T-helper 17 cell (primary cell): ENCODE results near the gene NEDD8. TPM values are rescaled to one million over a fixed set of nuclear protein-coding genes. Genes with fewer than 3 reads are reported as not detected.
A peak's percentile ranks its signal among the peaks of the same experiment; 100 is the strongest.

ENCODE experiments used
- ATAC-seq: fragments of 150-1000 bp; cut with Tn5 transposase; 2 replicates; pipeline ENCODE4 v1.10.0; 2021; ENCODE audit warnings: mild to moderate bottlenecking, moderate library complexity
- DNase-seq, 3 donors: peaks; one replicate each; pipeline versions ENCODE4 v3.0.0 to v3.0.0-alpha.2; 2020 to 2021
- H3K9me3 ChIP-seq: one replicate; pipeline ENCODE4 v1.7.0; 2013; ENCODE audit warnings: low read length, mild to moderate bottlenecking; ENCODE audit not compliant: control insufficient read depth, poor library complexity, severe bottlenecking
- H3K27ac Mint-ChIP-seq: one replicate; pipeline ENCODE4 v1.8.0; 2022; ENCODE audit warnings: mild to moderate bottlenecking, moderate library complexity, mixed read lengths
- H3K27me3 Mint-ChIP-seq: one replicate; pipeline ENCODE4 v1.8.0; 2022; ENCODE audit warnings: mixed read lengths
- H3K36me3 Mint-ChIP-seq: one replicate; pipeline ENCODE4 v1.8.0; 2022; ENCODE audit warnings: low read depth, mixed read lengths
- H3K4me1 Mint-ChIP-seq: one replicate; pipeline ENCODE4 v1.8.0; 2022; ENCODE audit warnings: mild to moderate bottlenecking, mixed read lengths
- H3K4me3 Mint-ChIP-seq: one replicate; pipeline ENCODE4 v1.8.0; 2022; ENCODE audit warnings: mild to moderate bottlenecking, moderate library complexity, mixed read lengths
- total RNA-seq, 4 donors: library from RNA in 2 of 4; stranded (reverse) in 2 of 4; gene quantifications; one replicate each; pipeline ENCODE4 v1.2.3 and lab custom pipeline; 2022 to 2026

The NEDD8 gene
- total RNA-seq, 2 donors from 2014 or later, result 90.0 to 99.5 TPM

GRCh38 chr14:24186831-24187538 lies 45.2 kb downstream of the NEDD8 start:
- no peak for DNase-seq
- Mint-ChIP-seq H3K36me3 (no peaks in the 10 kb centered on the region), H3K27me3 (no peaks in the 10 kb centered on the region), H3K4me3 (peak overlapping the region; percentile 82), H3K4me1 (peaks cover 24% of the 10 kb centered on the region), H3K27ac (peak overlapping the region; percentile 97)
- H3K9me3 ChIP-seq, result no peaks in the 10 kb centered on the region
- no peak for ATAC-seq

DNA sequence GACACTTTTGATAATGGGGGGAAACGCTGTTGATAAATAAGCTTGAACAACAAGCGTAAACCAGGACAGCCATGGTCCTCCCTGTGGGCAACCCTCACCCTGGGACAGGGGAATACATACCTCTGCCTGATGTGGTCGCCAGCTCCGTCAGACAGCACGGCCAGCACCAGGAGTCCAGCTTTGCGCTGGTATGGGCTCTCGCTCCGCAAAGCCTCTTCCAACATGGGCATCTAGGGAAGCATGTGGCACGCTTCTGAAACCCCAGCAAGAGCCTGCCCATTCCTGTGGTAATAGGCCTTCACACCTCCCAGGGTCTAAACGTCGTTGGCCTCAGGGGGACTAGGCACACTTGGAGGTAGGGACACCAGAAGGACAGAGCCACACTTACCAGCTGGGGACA lies 46.4 kb downstream of the NEDD8 start:
- DNase-seq, result no peak
- Mint-ChIP-seq H3K27me3 (no peaks in the 10 kb centered on the region), H3K4me1 (peaks cover 27% of the 10 kb centered on the region), H3K36me3 (peaks cover 2% of the 10 kb centered on the region), H3K27ac (no peak overlapping the region), H3K4me3 (no peak overlapping the region)
- H3K9me3 ChIP-seq, result no peaks in the 10 kb centered on the region
- no peak for ATAC-seq

- no peak for DNase-seq
- no peak for ATAC-seq
- no peak overlapping the region for H3K4me3 Mint-ChIP-seq
- H3K27ac Mint-ChIP-seq, result no peak overlapping the region
- H3K9me3 ChIP-seq, result no peaks in the 10 kb centered on the region
- H3K36me3 Mint-ChIP-seq, result peaks cover 2% of the 10 kb centered on the region
- H3K27me3 Mint-ChIP-seq, result no peaks in the 10 kb centered on the region
- peaks cover 28% of the 10 kb centered on the region for H3K4me1 Mint-ChIP-seq
Measured at GRCh38 chr14:24185026-24185425, 47.1 kb downstream of the NEDD8 start.

GRCh38 chr14:24184104-24184970 lies 47.8 kb downstream of the NEDD8 start:
- H3K27ac Mint-ChIP-seq, result no peak overlapping the region
- no peak overlapping the region for H3K4me3 Mint-ChIP-seq
- peaks cover 2% of the 10 kb centered on the region for H3K36me3 Mint-ChIP-seq
- DNase-seq (no peak), ATAC-seq (no peak)
- no peaks in the 10 kb centered on the region for H3K27me3 Mint-ChIP-seq
- H3K9me3 ChIP-seq, result no peaks in the 10 kb centered on the region
- H3K4me1 Mint-ChIP-seq, result peaks cover 26% of the 10 kb centered on the region

GRCh38 chr14:24183014-24183481 lies 49.1 kb downstream of the NEDD8 start:
- H3K27ac Mint-ChIP-seq, result peak overlapping the region; percentile 80
- no peaks in the 10 kb centered on the region for H3K27me3 Mint-ChIP-seq
- ATAC-seq (no peak), DNase-seq (no peak)
- H3K4me3 Mint-ChIP-seq, result no peak overlapping the region
- peaks cover 2% of the 10 kb centered on the region for H3K36me3 Mint-ChIP-seq
- H3K4me1 Mint-ChIP-seq, result peaks cover 23% of the 10 kb centered on the region
- H3K9me3 ChIP-seq, result no peaks in the 10 kb centered on the region

DNA sequence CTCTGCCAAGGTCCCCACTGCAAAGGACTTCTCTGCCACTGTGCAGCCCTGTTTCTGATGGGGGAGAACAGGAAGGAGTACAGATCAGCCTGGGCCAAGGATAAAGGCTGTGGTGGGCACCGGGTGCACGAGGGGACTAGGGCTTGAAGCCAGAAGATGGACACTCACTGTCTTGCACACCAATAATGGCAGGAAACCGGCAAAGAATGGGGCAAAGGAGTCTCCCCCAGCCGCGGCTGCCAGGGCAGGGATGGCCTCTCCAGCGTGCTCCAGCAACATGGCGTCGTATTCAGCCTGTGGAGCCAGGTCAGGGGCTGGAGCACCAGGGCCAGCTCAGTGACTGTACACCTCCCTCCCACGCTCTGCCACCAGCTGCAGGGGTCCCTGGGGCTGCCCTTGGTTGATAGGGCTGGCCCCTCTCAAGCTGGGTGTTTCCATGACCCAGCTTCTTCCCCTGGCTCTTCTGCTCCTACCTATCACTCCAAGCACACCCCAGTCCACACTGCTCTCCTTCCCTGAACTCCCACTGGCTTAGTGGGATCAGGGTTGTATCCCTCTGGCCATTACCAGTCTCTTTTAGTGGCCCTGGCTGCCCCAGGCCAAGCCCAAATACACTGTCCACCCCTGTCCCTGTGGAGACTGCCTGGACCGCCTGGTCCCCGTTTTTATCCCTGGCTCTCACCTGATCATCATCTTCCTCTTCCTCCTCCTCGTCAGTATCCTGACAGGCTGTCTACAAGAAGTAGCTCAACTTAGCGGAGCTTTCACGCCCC lies 49.9 kb downstream of the NEDD8 start:
- peak overlapping the region; percentile 80 for H3K27ac Mint-ChIP-seq
- H3K9me3 ChIP-seq, result no peaks in the 10 kb centered on the region
- ATAC-seq, result no peak
- DNase-seq, result no peak
- H3K27me3 Mint-ChIP-seq, result no peaks in the 10 kb centered on the region
- peaks cover 2% of the 10 kb centered on the region for H3K36me3 Mint-ChIP-seq
- H3K4me3 Mint-ChIP-seq, result peak overlapping the region; percentile 12
- H3K4me1 Mint-ChIP-seq, result peaks cover 18% of the 10 kb centered on the region

DNA sequence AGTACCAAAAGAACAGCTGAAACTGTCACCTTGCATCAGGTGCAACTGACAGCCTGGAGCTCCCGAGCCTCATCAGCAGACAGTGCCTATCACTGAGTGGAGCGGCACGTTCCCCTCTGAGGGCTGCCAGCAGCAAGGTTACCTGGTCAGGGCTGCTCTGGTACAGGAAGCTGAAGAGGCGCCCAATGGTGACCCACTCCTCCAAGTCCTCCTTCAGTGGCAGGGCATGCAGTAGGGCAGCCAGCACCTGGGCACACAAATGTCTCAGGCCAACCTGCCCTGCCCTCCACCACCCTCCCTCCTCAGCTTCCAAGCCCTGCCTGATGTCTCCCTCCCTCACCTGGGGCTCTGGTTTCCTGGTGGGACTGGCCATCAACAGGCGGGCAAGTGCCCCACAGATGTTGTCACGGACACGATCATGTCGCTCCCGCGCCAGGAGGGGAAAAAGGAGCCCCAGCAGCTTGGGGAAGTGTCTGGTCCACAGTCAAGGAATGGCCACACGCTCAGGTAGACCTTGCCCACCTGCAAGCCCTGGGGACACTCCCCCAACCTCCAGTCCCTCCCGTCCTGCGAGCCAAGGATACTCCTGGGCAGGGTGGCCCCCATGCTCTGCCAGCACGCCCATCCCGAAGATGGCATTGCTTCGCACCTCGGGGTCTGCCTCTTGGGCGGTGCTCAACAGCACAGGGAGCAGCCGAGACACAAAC lies 50.6 kb downstream of the NEDD8 start:
- no peaks in the 10 kb centered on the region for H3K9me3 ChIP-seq
- peaks cover 14% of the 10 kb centered on the region for H3K4me1 Mint-ChIP-seq
- ATAC-seq (no peak), DNase-seq (no peak)
- H3K27me3 Mint-ChIP-seq, result no peaks in the 10 kb centered on the region
- H3K27ac Mint-ChIP-seq, result peak overlapping the region; percentile 73
- H3K36me3 Mint-ChIP-seq, result peaks cover 2% of the 10 kb centered on the region
- peak overlapping the region; percentile 12 for H3K4me3 Mint-ChIP-seq

GRCh38 chr14:24179961-24180796 lies 52.0 kb downstream of the NEDD8 start:
- DNase-seq, result no peak
- H3K27ac Mint-ChIP-seq, result no peak overlapping the region
- ATAC-seq, result no peak
- H3K9me3 ChIP-seq, result no peaks in the 10 kb centered on the region
- H3K4me1 Mint-ChIP-seq, result peaks cover 14% of the 10 kb centered on the region
- no peaks in the 10 kb centered on the region for H3K27me3 Mint-ChIP-seq
- H3K4me3 Mint-ChIP-seq, result no peak overlapping the region
- peaks cover 2% of the 10 kb centered on the region for H3K36me3 Mint-ChIP-seq

DNA sequence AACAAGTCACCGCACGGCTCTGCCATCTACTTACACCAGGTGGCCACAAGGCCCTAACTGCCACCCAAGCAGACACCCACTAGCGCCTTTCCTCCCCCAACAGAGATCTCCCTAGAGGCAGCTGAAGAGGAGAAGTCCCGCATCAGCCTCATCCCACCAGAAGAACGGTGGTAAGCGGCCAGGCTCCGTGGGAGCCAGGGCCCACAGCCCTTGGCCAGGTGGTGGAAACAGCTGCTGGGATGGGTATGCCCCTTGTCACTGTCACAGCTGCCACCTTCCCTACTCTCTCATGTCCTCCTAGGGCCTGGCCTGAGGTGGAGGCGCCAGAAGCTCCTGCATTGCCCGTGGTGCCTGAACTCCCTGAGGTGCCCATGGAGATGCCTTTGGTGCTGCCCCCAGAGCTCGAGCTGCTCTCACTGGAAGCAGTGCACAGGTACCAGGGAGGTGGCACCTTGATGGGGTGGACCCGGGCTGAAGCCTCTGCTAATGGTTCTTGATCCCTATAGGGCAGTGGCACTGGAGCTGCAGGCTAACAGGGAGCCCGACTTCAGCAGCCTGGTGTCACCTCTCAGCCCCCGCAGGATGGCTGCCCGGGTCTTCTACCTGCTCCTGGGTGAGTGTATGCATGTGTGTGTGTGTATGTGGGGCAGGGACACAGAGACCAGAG lies 52.7 kb downstream of the NEDD8 start:
- Mint-ChIP-seq H3K27me3 (no peaks in the 10 kb centered on the region), H3K36me3 (peaks cover 2% of the 10 kb centered on the region), H3K27ac (peak overlapping the region; percentile 47), H3K4me1 (peaks cover 16% of the 10 kb centered on the region), H3K4me3 (no peak overlapping the region)
- DNase-seq (no peak), ATAC-seq (no peak)
- no peaks in the 10 kb centered on the region for H3K9me3 ChIP-seq

DNA sequence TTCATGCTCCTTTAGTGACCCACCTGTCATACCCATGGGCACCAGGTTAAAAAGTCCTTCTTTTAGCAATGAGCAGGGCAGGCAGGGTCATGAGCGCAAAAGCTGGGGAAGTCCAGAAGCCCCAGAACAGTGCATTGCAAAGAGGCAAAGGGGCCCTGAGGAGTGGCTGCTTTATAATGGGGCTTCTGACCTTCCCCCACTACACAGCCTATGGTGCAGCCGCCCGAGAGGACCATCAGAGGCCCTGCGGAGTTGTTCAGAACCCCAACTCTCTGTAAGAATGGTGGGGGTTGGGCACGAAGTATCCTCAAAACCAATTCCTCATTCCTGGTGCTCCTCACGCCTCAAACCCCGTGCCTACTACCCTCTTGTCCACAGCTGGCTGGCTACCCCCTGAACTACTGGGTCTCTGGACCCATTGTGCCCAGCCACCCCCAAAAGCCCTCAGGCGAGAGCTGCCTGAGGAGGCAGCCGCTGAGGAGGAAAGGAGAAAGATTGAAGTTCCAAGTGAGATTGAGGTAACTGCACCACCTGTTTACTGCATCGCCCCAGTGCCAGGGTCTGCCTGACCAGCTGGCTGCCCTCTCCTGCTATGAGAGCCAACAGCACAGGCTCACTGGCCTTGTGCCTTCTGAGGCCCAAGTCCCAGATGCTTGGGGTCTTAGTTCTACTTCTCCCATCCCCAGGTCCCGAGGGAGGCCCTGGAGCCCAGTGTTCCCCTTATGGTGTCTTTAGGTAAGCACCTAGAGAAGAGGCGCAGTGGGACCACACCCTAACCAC lies 53.6 kb downstream of the NEDD8 start:
- H3K9me3 ChIP-seq, result no peaks in the 10 kb centered on the region
- ATAC-seq (no peak), DNase-seq (no peak)
- H3K36me3 Mint-ChIP-seq, result peaks cover 2% of the 10 kb centered on the region
- H3K4me1 Mint-ChIP-seq, result peaks cover 15% of the 10 kb centered on the region
- peak overlapping the region; percentile 47 for H3K27ac Mint-ChIP-seq
- no peak overlapping the region for H3K4me3 Mint-ChIP-seq
- H3K27me3 Mint-ChIP-seq, result no peaks in the 10 kb centered on the region

DNA sequence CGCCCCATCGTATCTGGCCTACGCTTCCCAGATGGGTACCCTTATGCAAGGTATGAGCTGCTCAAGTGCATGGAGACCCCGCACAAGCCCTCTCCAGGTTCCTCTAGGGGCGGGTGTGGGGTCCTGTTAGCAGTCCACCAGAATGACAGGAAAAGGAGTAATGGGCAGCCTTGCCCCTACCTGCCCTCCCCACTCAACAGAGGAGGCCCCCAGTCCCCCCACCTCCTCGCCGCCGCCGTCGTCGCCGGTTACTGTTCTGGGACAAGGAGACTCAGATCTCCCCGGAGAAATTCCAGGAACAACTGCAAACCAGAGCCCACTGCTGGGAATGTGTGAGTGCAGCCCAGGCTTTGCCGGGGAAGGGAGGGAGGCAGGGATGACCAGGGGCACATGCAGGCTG lies 54.3 kb downstream of the NEDD8 start:
- no peak for ATAC-seq
- no peaks in the 10 kb centered on the region for H3K9me3 ChIP-seq
- H3K36me3 Mint-ChIP-seq, result peaks cover 2% of the 10 kb centered on the region
- H3K27me3 Mint-ChIP-seq, result no peaks in the 10 kb centered on the region
- DNase-seq, result no peak
- H3K4me3 Mint-ChIP-seq, result no peak overlapping the region
- H3K27ac Mint-ChIP-seq, result no peak overlapping the region
- H3K4me1 Mint-ChIP-seq, result peaks cover 11% of the 10 kb centered on the region
